Right lobe of liver (tissue), 4 donors: ENCODE results near the gene ALKBH8.

Experiments used
- POLR2A ChIP-seq: fragments of 450-650 bp; IDR thresholded peaks from one replicate; pipeline ENCODE4 v1.6.1; 2017; ENCODE audit warnings: antibody characterized with exemption, mild to moderate bottlenecking
- TF ChIP-seq, protein P1 (sequence below), 4 donors: fragments of 200-600 bp in 3 of 4; fragments of 450-650 bp in 1 of 4; IDR thresholded peaks; one replicate each; pipeline versions ENCODE4 v1.5.1 to v1.8.0; 2016 to 2022; ENCODE audit warnings: antibody characterized with exemption in 4 of 4, mild to moderate bottlenecking in 2 of 4
- donor health status: DM: no; HTN: no; CAD: no.
- donor health status: DM: no; HTN: no; CAD: no.
- donor health status: DM: no; HTN: yes; CAD: no.

DNA sequence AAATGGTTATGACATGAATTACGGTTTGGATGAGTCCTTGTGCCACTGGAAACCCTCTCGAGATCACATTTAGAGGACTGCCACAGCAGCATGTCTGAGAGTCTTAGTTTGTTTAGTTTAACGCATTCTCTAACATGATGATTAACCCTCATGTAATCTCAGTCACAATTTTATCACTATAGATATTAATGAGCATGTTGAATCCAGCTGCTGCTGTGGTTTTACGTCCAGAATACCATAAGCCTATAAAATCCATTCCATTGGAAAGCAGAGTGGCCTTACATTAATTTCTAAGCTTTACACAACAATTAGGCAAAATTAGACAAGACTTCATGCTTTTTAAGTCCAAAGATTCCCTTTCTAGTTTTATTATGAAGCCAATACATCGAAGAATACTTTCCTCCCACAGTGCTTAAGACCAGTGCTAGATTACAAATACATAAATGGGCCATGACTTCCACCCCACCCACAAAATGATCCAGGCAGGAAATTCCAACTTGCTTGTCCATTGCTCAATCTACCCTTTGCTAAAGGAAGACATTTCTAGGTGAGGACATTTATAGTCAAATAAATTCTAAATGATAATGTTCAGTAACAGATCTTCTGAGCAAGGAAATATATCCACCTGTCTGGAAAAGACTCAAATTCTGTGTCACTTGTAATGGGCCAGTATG lies 21.9 kb upstream of the ALKBH8 start:
- TF ChIP-seq, protein P1, sequence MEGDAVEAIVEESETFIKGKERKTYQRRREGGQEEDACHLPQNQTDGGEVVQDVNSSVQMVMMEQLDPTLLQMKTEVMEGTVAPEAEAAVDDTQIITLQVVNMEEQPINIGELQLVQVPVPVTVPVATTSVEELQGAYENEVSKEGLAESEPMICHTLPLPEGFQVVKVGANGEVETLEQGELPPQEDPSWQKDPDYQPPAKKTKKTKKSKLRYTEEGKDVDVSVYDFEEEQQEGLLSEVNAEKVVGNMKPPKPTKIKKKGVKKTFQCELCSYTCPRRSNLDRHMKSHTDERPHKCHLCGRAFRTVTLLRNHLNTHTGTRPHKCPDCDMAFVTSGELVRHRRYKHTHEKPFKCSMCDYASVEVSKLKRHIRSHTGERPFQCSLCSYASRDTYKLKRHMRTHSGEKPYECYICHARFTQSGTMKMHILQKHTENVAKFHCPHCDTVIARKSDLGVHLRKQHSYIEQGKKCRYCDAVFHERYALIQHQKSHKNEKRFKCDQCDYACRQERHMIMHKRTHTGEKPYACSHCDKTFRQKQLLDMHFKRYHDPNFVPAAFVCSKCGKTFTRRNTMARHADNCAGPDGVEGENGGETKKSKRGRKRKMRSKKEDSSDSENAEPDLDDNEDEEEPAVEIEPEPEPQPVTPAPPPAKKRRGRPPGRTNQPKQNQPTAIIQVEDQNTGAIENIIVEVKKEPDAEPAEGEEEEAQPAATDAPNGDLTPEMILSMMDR (IDR thresholded peaks at IDR 0.05), result no peak
- TF ChIP-seq POLR2A, result no peak
